Activated naive CD4-positive, alpha-beta T cell treated with anti-CD3 and anti-CD28 coated beads, Interleukin-2, amount 50 U/mL, for 72 hours (primary cell): ENCODE measurements around the gene CRYBA1. TPM values are rescaled to one million over a fixed set of nuclear protein-coding genes. Genes with fewer than 3 reads are reported as not detected.
"Not testable (repeated sequence)": the region's sequence is repeated elsewhere in the genome, so short reads cannot be mapped to it uniquely, and the experiment has no call there.

ENCODE experiments used
- ATAC-seq, 2 donors: fragments of 150-1000 bp; cut with Tn5 transposase; 2 replicates each; pipeline ENCODE4 v1.10.0; 2021; ENCODE audit warnings: mild to moderate bottlenecking in 2 of 2, moderate library complexity in 2 of 2
- DNase-seq, 2 donors: peaks; one replicate each; pipeline ENCODE4 v3.0.0; 2021 to 2022; ENCODE audit warnings: low spot score in 2 of 2
- H3K27ac Mint-ChIP-seq, 2 donors: one replicate each; pipeline ENCODE4 v1.8.0; 2022; ENCODE audit warnings: mild to moderate bottlenecking in 2 of 2, mixed read lengths in 2 of 2
- H3K36me3 Mint-ChIP-seq, 2 donors: one replicate each; pipeline ENCODE4 v1.8.0; 2022; ENCODE audit warnings: mixed read lengths in 2 of 2
- H3K9me3 Mint-ChIP-seq, 2 donors: one replicate each; pipeline ENCODE4 v1.8.0; 2022; ENCODE audit warnings: mixed read lengths in 2 of 2
- total RNA-seq, 2 donors: library from RNA; stranded (reverse); gene quantifications; one replicate each; pipeline ENCODE4 v1.2.3, GENCODE V29; 2022

The CRYBA1 gene
- total RNA-seq, 2 donors from 2014 or later = not detected

GRCh38 chr17:29252101-29252791, 5.6 kb downstream of the CRYBA1 start:
- ATAC-seq = no peak
- H3K9me3 Mint-ChIP-seq = no peaks in the 10 kb centered on the region
- H3K27ac Mint-ChIP-seq = no peak overlapping the region
- peaks cover 0 to 5% of the 10 kb centered on the region in 2 donors for H3K36me3 Mint-ChIP-seq
- DNase-seq = no peak

DNA sequence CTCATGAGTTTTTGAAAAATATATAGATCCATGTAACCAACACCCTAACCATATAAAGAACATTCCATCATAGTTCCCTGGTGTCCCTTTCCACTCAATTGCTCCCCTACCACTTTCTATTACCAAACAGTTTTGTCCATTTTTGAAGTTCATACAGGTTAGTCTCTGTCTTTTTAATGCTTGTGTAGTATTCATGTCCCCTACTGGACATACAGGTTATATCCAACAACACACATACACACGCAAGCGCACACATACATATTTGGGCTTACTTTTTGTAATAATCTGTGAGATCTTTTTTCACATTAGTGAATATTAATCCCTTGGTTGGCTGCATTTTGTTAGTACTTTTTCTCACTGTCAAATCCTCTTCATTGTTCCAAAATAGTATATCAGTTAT, 6.4 kb downstream of the CRYBA1 start:
- Mint-ChIP-seq H3K9me3 (no peaks in the 10 kb centered on the region), H3K27ac (no peak overlapping the region), H3K36me3 (peaks cover 0 to 5% of the 10 kb centered on the region in 2 donors)
- DNase-seq (no peak), ATAC-seq (no peak)

DNA sequence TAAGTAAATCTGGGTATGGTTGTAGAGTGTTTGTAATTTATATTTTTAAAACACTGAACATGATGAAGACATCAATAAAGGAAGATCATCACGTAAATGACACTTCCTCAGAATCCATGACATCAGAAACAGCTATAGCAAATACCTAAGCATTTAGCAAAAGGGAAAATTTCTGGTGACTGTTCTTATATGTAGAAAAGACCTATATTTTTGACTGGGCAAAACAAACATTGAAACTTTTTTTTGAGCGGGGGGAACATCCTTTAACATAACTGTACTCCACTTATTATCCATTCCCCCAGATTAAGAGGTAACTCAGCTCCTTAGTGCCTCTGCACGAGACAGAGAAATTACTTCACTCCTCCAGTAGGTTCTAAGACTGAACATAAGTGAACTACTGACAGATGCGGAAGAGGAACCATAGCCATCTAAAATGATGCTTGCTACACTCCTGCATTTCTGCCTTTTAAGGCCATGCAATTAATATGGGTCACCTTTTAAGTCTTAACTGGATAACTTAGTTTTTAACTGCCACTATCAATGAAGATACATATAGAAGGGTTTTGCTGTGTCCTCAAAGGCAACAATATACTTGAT, 9.4 kb downstream of the CRYBA1 start:
- DNase-seq (no peak), ATAC-seq (no peak)
- H3K36me3 Mint-ChIP-seq = peaks cover 0 to 15% of the 10 kb centered on the region in 2 donors
- H3K9me3 Mint-ChIP-seq = no peaks in the 10 kb centered on the region
- peak overlapping the region in 1 of 2 donors; percentile 20 for H3K27ac Mint-ChIP-seq

DNA sequence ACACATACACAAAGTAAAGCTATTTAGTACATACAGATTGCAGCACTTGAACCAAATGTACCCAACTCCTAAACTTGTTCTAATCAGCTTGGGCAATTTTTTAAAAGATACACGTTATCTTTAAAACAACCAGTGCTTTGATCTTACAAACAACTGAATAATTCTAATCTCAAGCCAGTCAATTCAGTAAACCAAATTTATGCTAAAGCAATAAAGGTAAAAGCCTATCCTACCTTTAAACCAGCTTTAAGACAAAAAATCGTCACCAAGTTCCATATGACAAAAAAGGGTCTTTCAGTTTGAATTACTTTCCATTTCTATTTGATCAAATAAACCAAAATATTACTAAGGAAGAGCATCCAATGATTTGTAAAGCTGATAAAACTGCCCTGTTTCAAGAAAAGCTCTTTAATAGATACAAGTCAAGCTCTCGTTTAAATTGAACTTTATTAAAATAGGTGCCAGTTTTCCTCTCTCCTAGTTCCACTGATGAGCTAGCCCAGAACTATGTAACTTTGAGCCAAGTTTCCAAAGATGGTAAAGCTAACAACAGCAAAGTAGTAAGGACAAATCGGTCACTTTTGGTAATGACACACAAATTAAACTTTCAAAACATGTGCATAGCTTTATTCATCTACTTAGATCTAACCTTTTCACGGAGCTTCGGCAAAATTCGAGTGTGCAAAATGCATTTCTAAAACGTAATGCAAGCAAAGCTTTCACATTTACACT, 10.2 kb downstream of the CRYBA1 start:
- no peak for DNase-seq
- Mint-ChIP-seq H3K27ac (peak overlapping the region in 1 of 2 donors; percentile 91), H3K9me3 (no peaks in the 10 kb centered on the region), H3K36me3 (peaks cover 3 to 23% of the 10 kb centered on the region in 2 donors)
- peak in 1 of 2 donors; percentile 70 for ATAC-seq

GRCh38 chr17:29257756-29258155, 11.1 kb downstream of the CRYBA1 start:
- Mint-ChIP-seq H3K36me3 (peaks cover 4 to 28% of the 10 kb centered on the region in 2 donors), H3K9me3 (no peaks in the 10 kb centered on the region), H3K27ac (no peak overlapping the region)
- DNase-seq (no peak), ATAC-seq (no peak)

DNA sequence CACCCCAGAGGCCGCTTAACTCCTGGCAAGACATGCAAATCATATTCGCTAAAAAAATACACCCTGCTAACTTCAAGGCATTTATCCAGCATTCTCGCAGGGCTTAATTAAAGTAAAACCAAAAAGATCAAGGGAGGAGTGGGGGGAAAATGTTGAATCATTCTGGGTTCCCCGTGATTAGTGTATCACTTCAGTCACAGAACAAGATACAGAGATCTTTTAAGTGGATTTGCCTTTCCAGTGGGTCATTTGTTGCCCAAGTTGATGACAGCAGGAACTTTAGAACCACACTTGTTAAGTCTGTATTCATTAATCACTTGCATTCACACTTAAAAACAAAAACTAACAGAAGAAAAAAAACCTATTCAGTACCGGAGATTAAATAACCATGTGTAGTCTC, 17.3 kb downstream of the CRYBA1 start:
- H3K36me3 Mint-ChIP-seq = peaks cover 4 to 33% of the 10 kb centered on the region in 2 donors
- peak; percentile 36 to 69 for ATAC-seq
- no peak for DNase-seq
- no peaks in the 10 kb centered on the region for H3K9me3 Mint-ChIP-seq
- H3K27ac Mint-ChIP-seq = peak overlapping the region in 1 of 2 donors; percentile 73

- not testable (repeated sequence) for H3K9me3 Mint-ChIP-seq, DNase-seq, ATAC-seq
- H3K36me3 Mint-ChIP-seq = peaks cover 13 to 28% of the 10 kb centered on the region in 2 donors
- peak overlapping the region in 1 of 2 donors; percentile 51 for H3K27ac Mint-ChIP-seq
These were observed 25.3 kb downstream of the CRYBA1 start for GRCh38 chr17:29271980-29272379.

GRCh38 chr17:29273924-29274323, 27.3 kb downstream of the CRYBA1 start:
- DNase-seq (no peak), ATAC-seq (no peak)
- Mint-ChIP-seq H3K36me3 (peaks cover 13 to 45% of the 10 kb centered on the region in 2 donors), H3K27ac (peak overlapping the region; percentile 10 to 47), H3K9me3 (no peaks in the 10 kb centered on the region)

GRCh38 chr17:29278692-29279091, 32.0 kb downstream of the CRYBA1 start:
- Mint-ChIP-seq H3K27ac (peak overlapping the region in 1 of 2 donors; percentile 62), H3K36me3 (peaks cover 39 to 85% of the 10 kb centered on the region in 2 donors), H3K9me3 (peaks cover 4 to 5% of the 10 kb centered on the region in 2 donors)
- DNase-seq (no peak), ATAC-seq (no peak)

- H3K9me3 Mint-ChIP-seq = peaks cover 4 to 5% of the 10 kb centered on the region in 2 donors
- ATAC-seq (no peak), DNase-seq (no peak)
- H3K27ac Mint-ChIP-seq = peak overlapping the region in 1 of 2 donors; percentile 77
- peaks cover 42 to 83% of the 10 kb centered on the region in 2 donors for H3K36me3 Mint-ChIP-seq
These were observed 32.9 kb downstream of the CRYBA1 start for GRCh38 chr17:29279397-29280070.

DNA sequence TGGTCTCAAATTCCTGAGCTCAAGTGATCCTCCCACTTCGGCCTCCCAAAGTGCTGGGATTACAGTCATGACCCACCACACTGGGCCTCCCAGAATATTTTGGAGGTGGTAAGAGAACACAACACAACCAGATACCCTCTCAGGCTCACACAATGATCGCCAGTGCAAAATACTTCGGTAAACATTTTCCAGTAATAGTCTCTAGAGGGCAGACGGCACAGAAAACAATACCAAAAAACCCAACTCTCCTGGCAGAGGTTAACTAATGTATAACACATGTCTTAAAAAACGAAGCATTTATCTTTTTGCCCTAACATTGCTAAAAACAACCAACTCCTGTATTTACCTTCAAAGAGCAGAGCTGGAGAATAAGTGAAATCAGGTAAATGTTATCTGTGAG, 36.8 kb downstream of the CRYBA1 start:
- peak overlapping the region in 1 of 2 donors; percentile 1 for H3K27ac Mint-ChIP-seq
- peaks cover 52 to 94% of the 10 kb centered on the region in 2 donors for H3K36me3 Mint-ChIP-seq
- ATAC-seq (no peak), DNase-seq (no peak)
- H3K9me3 Mint-ChIP-seq = peaks cover 4 to 5% of the 10 kb centered on the region in 2 donors

DNA sequence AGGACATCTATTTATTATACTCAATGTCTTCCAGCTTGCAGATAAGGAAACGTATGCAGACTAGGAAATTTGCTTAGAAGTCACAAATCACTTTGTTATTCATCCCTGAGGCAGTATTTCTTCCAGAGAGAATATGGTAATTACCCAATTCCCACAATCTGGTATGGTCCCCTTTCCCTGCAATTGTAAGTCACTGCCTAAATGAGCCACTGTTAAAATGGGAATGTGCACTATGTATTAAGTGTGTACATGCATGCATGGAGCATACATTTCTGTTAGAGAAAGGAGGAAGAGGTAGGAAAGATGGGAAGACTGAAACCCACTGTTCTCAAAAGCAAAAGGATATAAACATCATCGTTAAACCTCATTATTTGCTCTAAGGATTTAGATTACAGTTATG, 37.3 kb downstream of the CRYBA1 start:
- Mint-ChIP-seq H3K9me3 (peaks cover 4 to 5% of the 10 kb centered on the region in 2 donors), H3K27ac (peak overlapping the region in 1 of 2 donors; percentile 38), H3K36me3 (peaks cover 52 to 94% of the 10 kb centered on the region in 2 donors)
- ATAC-seq (no peak), DNase-seq (no peak)

- peak overlapping the region in 1 of 2 donors; percentile 85 for H3K27ac Mint-ChIP-seq
- peaks cover 49 to 72% of the 10 kb centered on the region in 2 donors for H3K36me3 Mint-ChIP-seq
- no peak for DNase-seq
- no peaks in the 10 kb centered on the region for H3K9me3 Mint-ChIP-seq
- no peak for ATAC-seq
These were observed 43.2 kb downstream of the CRYBA1 start for GRCh38 chr17:29289852-29290251.

GRCh38 chr17:29291163-29291752, 44.6 kb downstream of the CRYBA1 start:
- H3K9me3 Mint-ChIP-seq = no peaks in the 10 kb centered on the region
- H3K27ac Mint-ChIP-seq = peak overlapping the region; percentile 89 to 90
- DNase-seq (peak in 1 of 2 donors; percentile 36), ATAC-seq (no peak)
- H3K36me3 Mint-ChIP-seq = peaks cover 42 to 58% of the 10 kb centered on the region in 2 donors

DNA sequence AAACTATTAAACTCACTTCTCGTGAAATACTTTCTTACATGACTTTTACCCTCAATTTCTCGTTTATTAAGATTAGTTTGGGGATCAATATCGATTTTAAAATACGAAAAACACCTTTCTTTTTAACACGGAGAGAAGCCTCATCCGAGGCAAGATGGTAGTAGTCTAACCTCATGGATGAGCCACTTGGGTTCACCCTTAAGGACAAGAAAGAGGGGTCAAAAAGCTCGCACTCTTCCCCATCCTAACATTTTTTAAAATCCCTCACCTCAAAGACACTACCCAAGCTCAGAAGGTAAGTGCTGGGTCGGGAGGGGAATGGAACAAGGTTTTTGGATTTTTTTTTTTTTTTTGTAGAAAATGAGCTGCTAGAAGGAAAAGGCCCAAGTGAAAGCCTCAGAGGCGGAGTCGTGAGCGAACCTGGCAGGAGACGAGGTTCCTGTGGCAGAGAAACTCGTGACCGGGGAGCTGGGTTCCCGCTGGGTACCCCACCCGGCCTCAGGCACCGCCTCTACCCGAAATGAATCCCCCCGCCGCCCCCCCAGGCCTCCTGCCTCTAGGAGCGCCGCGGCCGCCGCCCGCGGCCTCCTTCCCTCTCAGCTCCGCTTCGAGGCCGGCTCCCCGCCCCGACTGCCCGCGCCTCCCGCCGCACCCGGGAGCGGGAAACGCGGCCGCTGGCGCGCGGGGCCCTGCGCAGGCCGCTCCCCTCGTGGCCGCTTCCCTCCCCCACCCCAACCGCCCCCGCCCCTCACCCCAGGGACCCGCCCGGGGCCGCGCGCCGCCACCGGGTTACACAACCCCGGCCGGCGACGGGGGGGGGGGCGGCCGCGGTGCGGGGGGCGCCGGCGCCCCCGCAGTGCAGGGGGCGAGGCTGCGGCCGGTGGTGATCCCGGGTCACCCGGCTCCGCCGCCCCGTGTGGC, 45.7 kb downstream of the CRYBA1 start:
- ATAC-seq = peak; percentile 0 to 4
- H3K27ac Mint-ChIP-seq = peak overlapping the region; percentile 89 to 97
- peaks cover 32 to 47% of the 10 kb centered on the region in 2 donors for H3K36me3 Mint-ChIP-seq
- no peaks in the 10 kb centered on the region for H3K9me3 Mint-ChIP-seq
- peak; percentile 36 to 68 for DNase-seq
